GM18858 (cell line): ENCODE measurements around the gene HEXIM2.
"Not testable (repeated sequence)": the region's sequence is repeated elsewhere in the genome, so short reads cannot be mapped to it uniquely, and the experiment has no call there.

Experiments used
- ATAC-seq: cut with Tn5 transposase; IDR thresholded peaks from one replicate; pipeline ENCODE4 v1.9.1; 2021; ENCODE audit not compliant: unreplicated experiment

The HEXIM2 gene, protein sequence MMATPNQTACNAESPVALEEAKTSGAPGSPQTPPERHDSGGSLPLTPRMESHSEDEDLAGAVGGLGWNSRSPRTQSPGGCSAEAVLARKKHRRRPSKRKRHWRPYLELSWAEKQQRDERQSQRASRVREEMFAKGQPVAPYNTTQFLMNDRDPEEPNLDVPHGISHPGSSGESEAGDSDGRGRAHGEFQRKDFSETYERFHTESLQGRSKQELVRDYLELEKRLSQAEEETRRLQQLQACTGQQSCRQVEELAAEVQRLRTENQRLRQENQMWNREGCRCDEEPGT

DNA sequence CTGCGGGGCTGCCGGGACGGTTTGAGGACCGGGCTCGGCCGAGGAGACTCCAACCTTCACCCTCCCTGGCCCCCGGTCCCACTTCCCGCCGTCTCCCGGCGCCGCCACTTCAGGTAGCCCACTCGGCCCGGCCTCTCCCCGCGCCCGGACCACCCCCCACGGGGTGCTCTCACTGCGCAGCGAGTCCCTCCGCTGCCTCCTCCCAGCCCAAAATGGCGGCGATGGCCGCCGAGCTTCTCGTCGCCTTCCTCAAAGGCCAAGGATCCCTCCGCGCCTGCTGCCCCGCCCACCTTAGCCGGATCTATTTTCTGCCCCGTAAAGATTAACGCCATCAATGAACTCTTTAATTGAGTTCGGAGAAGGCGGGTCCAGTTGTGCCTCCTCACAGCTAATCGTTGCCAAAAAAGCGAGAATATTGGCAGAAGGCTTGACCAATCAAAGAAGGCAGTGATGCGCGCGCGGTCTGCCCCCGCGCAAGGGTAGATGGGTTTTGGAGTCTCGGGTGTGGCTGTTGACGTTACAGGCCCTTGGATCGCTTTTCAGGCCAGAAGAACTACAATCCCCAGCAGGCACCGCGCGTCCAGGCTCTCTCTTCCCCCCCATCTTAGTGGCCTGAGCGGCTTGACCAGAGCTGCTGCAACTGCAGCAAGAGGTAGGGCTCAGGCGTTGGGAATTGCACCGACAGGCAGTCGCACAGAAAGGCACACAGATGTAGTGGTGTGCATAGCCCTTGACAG, at the start of gene HEXIM2:
HEXIM2 (plus strand) TSS at position 588 of the 737 bp plus-strand sequence. CDS start 919 bp downstream, outside the sequence.
- ATAC-seq = peak; percentile 85

DNA sequence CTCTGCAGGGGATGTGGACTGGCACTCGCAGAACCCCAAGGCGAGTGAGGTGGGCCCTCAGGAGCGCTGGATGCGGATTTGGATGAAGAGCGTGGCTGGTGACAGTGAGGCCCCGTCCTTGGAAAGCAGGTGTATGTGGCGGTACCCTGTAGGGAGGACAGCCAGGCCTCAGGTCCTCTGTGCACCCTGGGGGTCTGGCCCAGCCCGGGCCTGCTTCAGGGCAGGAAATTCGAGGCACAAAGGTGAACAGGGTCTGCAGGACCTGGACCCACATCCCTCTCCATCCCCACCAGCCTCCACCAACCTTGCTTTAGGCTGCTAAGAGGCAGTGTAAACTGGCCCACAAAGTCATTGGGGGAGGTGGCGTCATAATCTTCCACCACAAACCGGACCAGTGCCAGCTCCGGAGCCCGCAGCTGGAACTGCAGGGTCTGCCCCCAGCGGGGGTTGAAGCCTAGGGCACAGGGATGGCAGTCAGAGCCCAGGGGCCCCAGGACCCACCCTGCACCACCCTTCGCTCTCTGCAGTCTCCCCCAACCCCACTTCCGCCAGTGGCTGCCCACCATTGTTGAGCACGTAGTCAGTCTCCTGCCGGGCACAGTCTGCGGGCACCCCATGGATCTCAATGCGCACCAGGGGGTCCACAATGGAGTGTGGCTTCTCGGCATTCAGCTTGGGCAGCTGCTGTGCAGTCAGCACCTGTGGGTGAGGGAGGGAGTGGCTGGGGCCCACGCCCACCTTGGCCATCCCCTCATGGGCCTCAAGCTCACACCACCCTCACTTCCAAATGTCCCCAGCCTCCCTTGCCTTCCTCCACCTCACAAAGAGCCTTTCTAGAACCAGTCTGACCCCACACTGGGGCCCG, 48.9 kb upstream of the HEXIM2 start:
- ATAC-seq = no peak

DNA sequence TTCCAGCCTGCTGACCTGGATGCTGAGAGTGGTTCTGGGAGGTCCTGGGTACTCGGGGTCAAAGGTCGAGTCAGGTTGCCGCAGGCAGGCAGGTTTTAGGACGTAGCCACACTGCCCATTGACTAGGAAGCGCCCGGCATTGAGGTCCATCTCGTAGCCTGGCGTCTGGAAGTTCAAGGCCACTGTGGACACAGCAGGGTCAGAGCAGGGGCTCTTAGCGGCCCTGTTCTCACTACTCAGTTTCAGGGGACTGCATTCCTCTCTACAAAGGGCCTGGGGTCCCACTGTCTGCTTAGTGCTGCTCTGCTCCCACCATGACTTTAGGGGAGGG, 48.3 kb upstream of the HEXIM2 start:
- ATAC-seq = no peak

DNA sequence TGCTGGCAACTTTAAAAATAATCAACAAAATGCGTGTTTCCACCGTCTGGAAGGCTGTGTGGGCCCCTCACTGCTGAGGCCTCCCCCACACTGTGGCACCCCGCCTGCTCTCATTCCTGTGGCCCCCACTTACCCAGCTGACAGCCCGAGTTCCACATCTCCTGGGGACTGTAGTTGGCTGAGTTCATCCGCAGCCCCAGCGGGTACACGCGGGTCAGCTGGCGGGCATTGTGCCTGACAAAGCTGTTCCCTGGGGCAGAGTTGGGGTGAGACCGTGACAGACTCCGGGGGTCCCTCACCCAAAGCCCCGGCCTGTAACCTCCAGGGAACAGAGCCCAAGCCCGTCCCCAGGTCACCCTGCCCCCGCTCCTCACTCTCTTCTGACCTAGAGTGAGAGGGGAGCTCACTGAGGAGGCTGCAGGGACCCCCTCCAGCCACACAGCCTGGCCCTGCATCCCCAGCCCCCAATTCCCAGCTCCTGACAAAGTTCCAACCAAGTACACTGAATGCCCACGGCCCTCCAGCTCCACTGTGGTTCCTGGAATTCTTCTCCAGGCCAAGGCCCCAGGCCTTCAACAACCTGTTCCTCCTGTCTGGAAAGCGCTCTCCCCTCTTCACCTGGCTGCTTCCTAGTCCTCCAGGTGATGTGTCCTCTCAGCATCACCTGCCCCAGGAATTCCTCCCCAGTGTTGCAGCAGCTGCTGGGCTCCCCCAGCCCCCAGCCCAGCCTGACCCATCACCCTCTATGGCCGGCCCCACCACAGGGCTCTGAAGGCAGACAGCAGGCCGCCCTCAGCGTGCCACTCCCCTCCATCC, 47.4 kb upstream of the HEXIM2 start:
- no peak for ATAC-seq

DNA sequence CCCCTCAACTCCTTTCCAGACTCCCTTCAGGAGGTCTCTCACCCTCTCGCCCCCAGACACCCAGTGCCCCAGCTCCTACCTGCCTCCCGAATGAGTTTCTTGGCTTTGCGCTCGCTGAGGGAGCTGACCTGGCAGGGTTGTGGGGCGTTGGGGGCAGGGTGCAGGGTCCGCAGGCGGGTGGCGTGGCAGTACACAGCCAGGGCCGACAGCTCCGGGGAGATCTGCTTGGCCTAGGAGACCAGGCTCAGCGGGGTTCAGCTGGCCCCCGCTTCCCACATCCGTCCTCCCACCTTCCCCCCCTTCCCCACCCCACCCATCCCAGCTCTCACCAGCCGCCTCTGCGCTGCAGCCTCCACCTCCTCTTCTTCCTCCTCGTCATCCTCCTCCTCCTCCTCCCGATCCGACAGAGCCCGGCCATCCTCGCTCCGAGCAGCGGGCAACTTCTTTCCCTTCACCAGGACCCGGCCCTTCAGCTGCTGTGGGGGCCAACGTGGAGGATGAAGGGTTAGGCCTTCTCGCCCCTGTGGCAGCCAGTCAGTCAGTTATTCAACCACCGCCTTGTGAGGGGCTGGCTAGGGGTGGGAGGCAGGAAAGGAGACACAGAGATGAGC, 46.6 kb upstream of the HEXIM2 start:
- no peak for ATAC-seq

DNA sequence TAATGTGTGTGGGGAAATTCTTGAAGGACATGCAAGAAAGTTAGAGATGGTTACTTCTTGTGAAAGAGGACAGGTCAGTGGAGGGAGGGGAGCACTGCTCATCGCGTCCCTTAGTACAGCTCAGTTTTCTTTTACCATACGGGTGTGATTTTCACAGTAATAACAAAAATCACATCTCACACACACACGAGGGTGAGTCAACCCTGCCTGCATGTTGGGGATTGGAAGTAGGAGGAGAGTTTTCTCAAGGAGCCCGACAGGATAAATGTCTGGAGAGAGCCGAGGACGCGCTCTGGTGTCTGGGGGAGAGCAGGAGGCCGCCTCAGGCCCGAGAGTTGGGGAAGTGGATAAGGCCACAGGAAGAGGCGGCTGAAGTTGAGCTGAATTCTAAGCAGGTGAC, 45.8 kb upstream of the HEXIM2 start:
- no peak for ATAC-seq

DNA sequence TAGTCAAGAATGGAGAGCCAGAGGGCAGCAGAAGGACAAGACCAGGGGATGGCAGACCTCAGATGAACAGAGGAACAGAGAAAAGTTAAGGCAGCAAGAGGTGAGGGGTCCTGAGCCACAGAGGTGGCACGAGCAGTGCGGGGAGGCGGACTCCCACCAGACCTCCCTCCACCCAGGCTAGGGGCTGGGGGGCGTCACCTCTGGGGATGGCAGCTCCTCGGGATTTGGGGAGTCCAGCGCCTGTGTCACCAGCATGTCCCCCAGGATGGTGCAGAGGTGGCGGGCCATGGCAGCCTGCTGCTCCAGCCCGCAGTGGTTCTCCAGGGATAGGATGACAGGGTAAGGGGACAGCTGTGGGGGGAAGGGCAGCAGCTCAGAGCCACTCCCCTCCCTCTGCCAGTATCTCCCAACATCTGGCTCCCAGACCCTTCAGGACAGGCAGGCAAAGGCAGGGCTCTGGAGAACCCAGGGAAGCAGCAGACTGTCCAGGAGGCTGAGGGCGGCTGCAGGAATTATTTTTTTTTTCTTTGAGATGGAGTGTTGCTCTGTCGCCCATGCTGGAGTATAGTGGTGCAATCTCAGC, 45.1 kb upstream of the HEXIM2 start:
- ATAC-seq = no peak

DNA sequence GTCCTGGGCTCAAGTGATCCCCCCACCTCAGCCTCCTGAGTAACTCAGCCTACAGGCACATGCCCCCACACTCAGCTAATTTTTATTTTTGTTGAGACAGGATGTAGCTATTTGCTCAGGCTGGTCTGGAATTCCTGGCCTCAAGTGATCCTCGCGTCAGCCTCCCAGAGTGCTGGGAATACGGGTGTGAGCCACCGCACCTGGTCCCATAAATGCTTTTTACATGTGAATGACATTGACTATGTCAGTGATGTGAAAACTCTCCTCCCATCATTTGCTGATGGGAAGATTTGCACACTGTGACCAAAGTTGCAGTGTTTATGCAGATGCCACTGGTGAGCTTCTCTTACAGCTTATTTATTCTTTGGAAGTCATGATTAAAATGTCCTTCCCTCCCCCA, 44.3 kb upstream of the HEXIM2 start:
- ATAC-seq = no peak

DNA sequence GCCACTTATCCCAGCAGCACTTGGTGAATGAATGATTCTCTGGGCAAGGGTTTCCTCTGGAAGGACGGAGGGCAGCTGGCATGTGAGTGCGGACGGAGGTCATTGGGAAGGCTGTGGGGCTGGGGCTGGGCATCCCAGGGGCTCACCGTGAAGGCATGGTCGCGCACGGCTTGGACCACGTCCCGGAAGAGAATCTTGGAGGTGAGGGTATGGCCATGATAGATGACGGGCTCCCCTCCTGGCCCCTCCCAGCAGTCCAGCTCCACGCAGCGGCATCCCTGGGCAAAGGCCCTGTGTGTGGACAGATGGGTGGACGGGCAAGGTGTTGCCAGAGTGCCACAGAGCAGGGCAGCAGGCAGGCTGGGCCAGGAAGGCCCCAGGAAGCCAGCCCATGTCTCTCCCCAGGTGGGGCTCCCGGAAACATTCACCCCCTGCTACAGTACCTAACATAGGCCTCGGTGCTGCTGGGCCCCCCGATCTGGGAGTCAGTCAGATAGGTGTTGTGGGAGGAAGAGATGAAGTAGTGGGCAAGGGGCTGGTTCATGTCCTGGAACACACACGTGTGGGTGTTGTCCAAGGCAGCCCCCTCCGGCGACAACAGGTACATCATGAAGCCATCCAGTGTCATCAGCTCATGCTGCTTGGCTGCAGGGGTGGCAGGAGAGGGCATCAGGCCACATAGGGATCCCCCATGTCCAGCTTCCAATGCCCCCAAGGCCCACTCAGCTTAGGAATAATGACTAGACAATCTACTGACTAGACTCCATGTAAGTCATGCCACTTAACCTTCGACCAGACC, 43.6 kb upstream of the HEXIM2 start:
- no peak for ATAC-seq

DNA sequence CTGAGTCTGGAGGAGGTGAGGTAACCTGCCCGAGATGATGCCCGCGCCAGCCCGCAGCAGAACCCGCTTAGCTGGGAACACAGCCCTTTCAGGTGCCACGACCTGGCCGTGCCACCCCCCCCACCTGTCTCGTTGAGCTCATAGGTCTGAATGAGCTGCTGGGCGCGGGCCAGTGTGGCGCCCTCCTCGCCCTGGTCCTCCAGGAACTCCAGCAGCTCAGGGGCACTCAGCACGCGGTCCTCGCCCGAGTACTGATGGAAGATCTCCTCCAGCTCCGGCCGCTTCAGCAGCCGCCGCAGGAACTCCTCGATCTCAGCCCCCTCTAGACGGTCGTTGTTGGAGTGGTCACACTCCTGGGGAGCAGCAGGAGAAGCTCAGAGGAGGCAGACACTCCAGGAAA, 43.0 kb upstream of the HEXIM2 start:
- no peak for ATAC-seq

DNA sequence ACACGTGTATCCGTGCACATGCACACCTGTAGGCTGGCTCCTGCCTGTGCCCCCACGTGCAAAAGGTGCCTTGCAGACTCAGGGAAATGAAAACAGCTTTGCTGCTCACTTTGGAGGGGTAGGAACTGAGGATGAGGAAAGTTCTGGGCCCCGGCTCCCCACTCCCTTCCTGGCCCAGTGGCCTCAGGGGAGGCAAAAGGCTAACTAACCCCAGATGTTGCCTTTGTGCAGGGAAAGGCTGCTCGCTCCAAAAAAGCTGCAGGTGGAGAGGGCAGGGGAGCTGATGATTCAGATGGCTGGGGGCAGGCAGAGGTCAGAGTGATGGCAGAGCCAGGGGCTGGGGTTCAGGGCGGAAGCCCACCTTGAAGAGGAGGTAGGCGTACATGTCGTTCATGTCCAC, 41.7 kb upstream of the HEXIM2 start:
- ATAC-seq = no peak

DNA sequence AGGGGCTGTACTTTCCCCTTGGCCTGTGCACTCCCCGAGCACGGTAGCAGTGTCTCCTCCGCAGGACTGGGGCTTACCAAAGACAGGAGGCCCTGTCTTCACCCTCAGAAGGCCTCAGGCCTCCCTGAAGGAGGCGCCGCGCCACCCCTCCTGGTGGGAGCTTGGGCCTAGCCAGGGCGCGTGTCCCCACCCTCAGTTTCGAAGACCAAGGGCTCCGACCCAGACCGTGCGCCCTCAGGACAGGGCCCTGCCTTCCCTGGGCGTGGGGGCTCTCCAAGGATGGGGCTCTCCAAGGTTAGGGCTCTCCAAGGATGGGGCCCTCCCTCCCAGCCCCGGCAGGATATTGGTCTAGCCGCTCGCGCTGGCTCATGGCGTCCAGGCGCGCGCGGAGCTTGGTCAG, 41.1 kb upstream of the HEXIM2 start:
- no peak for ATAC-seq

DNA sequence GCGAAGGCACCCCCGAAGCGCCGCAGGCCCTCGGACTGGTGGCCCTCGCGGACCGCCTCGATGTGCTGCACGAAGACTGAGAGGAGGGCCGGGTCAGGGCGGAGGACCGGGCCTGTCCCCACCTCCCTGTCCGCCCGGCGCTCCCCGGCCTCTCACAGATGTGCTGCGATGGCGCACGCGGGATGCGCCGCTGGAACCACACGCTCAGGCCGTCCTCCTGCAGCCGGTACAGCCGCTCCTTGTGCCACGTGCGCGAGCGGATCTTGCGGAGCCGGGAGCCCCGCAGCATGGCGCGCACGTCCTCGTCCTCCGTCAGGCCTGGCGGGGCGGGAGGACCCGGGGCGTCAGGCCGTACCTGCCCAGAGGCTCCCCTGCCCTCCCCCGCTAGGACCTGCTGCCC, 40.6 kb upstream of the HEXIM2 start:
- no peak for ATAC-seq

DNA sequence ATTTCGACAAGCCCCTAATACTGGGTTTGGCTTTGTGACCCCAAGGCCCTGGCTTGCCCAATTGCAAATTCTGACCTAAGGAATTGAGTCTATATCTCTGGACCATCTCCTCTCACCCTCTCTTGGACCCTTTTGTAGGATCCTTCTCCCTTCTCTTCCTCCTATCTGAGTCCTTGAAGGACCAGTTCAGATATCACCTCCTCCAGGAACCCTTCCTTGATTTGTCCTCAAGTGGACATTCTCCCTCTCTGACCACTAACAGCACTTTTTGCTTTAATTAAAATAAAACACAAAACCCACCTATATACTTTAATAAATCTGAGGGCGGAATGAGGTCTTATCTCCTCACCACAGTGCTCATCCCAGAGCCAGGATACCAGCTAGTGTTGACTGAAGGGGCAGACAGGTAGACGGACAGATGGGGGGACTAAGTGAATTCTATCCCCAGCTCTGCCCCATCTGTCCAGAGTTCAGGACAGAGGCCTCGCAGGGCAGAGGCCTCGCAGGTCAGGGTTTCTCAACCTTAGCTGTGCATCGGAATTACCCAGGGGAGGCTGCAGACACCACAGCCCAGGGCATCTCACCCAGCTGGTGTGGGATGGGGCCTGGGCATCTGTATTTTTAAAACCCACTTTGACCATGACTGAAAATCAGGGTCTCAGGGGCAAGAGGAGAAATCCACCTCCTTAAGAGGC, 38.5 kb upstream of the HEXIM2 start:
- no peak for ATAC-seq

DNA sequence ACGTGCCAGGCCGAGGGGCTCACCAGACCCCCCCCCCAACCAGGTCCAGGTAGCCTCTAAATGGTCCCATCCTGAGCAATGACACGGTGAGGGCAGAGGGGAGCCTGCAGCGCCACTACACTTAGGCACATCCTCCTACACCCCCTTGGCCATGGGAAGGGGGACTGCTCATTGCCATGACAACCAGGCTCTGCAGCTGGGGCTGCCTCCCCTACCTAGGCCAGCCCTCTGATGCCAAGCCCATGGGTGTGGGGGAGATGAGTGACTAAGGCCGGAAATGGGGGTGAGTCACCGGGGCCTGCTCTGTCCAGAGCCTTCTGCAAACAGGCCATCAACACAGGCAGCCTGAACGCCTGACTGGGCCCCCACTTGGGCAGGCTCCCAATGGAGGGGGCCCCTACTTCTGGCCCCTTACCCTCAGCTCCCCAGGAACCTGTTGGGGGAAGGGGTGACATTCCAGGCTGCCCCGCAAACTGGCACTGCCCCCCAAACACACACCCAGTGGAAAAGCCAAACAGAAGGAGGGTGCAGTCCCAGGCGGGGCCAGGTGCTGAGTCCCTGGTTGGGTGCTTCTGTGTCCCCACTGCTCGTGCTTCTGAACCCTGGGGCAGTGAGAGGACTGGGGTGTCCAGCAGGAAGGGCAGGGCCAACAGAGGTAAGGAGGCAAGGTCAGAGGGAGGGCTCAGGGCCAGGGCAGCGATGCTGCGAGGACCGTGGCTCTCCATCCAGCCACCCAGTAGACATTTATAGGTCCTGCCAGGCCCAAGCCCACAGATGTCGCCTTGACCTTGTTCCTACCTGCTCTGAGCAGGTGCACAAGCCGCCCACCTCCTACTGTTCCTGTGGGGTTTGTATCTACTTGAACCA, 37.5 kb upstream of the HEXIM2 start:
- ATAC-seq = no peak

DNA sequence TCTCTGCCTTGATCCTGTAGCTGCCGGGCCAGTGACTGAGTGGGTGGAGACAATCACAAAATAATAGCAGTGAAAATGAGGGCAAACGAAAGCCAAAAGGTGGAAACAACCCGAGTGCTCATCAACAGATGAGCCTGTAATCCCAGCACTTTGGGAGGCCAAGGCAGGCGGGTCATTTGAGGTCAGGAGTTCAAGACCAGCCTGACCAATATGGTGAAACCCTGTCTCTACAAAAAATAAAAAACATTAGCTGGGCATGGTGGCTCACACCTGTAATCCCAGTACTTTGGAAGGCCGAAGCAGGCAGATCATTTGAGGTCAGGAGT, 36.9 kb upstream of the HEXIM2 start:
- not testable (repeated sequence) for ATAC-seq

DNA sequence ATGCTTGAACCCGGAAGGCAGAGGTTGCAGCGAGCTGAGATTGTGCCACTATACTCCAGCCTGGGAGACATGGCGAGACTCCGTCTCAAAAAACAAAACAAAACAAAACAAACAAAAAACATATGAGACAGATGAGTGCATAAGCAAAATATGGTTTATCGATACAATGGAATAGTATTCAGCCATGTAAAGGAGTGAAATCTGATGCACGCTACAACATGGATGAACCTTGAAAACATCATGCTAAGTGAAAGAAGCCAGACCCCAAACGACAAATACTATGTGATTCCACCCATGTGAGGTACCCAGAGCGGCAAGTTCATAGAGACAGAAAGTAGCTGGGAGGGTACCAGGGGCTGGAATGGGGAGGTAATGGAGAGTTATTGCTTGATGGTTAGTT, 36.2 kb upstream of the HEXIM2 start:
- no peak for ATAC-seq

DNA sequence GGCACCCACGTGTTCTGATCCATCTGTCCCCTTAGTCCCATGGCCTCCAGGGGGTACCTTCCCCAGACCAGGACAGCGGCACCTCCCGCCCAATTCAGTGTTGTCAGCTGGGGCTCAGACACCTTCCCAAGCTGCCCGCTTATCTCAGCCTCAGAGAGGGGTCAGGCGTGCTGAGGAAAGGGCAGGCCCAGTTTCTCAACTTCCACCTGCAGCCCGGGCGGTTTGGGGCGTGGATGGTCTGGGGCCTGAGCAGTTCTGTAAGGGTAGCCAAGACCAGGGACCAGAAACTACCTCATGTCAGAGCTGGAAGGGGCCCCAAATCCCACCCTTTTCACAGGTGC, 34.5 kb upstream of the HEXIM2 start:
- ATAC-seq = no peak
